H4 (cell line): ENCODE data around the gene TRRAP. TPM values are rescaled to one million over a fixed set of nuclear protein-coding genes. Genes with fewer than 3 reads are reported as not detected.
A peak's percentile ranks its signal among the peaks of the same experiment; 100 is the strongest.
"Not testable (repeated sequence)": the region's sequence is repeated elsewhere in the genome, so short reads cannot be mapped to it uniquely, and the experiment has no call there.

Source experiments
- DNase-seq: peaks from one replicate; pipeline ENCODE4 v3.0.0-alpha.2; 2015; ENCODE audit warnings: low spot score
- total RNA-seq: library from RNA; depleted of rRNA; stranded (reverse); fragments of >200 nt; shearing (Covaris generic); gene quantifications from 2 replicates; pipeline ENCODE4 v1.2.3, GENCODE V29; 2014; rRNA removed

The TRRAP gene
- total RNA-seq, result 11.1 and 11.4 TPM in 2 replicates

GRCh38 chr7:98878365-98879197 is at the start of gene TRRAP:
TSS of gene TRRAP (plus strand) at chr7:98878532. CDS start at chr7:98881151, 2,619 bp downstream.
- no peak for DNase-seq

- DNase-seq, result no peak
Measured at GRCh38 chr7:98830972-98831548, 47.3 kb upstream of the TRRAP start.

GRCh38 chr7:98831641-98832221 is 46.6 kb upstream of the TRRAP start:
- DNase-seq, result no peak

DNA sequence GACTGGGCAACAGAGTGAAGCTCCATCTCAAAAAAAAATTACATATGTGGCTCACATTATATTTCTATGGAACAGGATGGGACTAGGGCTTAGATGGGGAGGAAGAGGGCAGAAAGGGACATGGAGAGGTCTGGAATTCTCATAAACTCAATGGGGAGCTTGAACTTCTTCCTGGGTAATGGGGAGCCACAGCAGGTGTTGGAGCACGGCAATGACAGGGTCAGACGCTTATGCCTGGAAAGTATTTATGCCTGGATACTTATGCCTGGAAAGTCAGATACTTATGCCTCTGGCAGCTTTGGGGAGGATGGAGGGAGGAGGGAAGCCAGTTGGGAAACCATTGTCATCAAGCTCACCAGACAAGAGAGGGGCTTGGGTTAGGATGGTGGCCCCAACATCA is 45.3 kb upstream of the TRRAP start:
- no peak for DNase-seq

- DNase-seq, result no peak
Measured at GRCh38 chr7:98834949-98835348, 43.4 kb upstream of the TRRAP start.

DNA sequence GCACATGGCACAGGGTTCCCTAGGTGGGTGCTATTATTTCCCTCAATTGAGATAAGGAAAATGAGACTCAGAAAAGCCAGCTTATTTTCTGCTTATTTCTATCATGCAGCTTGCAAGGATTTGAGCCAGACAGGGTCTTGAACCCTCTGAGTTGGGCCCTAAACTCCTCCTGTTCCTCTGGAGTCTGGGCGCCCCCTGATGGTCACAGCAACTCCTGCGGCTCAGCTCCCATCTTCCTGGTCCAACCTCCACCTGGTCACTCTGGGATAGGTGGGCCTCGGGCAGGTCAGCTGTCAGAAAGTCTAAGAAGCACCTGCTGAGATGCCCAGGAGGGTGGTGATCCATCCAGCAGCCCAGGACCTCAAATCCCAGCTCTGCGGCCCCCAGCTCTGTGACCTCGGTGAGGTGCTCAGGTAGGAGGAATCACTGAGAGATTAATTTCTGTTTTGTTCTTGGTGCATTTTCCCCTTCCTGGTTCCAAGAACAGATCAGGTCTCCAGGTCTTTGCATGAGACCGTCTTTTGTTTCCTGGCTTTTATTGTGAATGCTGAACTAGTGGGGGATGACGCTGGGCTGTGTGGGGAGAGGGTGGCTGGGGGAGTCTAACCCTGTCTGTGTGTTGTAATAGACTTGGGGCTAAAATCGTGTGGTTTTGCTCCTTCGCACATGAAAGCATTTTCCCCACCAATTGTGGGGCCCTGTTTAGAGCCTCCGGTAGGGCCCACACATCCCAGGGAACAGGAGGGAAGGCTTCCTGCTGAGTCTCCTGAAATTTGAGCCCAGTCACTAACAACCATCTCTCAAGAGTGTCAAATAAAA is 41.3 kb upstream of the TRRAP start:
- DNase-seq, result peak; percentile 59

GRCh38 chr7:98837630-98837972 is 40.7 kb upstream of the TRRAP start:
- DNase-seq, result no peak

GRCh38 chr7:98840096-98840495 is 38.2 kb upstream of the TRRAP start:
- no peak for DNase-seq

DNA sequence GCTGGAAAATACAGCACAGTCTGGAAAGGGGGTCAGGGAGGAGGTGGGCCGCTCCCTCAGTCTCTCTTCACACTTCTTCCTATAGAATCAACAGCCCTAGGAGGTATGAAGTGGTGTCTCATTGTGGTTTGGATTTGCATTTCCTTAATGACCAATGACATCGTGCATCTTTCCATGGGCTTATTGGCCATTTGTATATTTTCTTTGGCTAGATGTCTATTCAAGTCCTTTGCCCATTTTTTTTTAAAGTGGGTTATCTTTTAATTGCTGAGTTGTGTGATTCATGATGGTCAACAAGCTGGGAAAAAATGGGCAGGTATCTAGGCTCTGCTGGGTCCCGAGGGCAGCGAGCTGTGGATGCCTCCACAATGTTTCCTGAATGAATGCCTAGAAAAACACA is 37.6 kb upstream of the TRRAP start:
- DNase-seq, result no peak

DNA sequence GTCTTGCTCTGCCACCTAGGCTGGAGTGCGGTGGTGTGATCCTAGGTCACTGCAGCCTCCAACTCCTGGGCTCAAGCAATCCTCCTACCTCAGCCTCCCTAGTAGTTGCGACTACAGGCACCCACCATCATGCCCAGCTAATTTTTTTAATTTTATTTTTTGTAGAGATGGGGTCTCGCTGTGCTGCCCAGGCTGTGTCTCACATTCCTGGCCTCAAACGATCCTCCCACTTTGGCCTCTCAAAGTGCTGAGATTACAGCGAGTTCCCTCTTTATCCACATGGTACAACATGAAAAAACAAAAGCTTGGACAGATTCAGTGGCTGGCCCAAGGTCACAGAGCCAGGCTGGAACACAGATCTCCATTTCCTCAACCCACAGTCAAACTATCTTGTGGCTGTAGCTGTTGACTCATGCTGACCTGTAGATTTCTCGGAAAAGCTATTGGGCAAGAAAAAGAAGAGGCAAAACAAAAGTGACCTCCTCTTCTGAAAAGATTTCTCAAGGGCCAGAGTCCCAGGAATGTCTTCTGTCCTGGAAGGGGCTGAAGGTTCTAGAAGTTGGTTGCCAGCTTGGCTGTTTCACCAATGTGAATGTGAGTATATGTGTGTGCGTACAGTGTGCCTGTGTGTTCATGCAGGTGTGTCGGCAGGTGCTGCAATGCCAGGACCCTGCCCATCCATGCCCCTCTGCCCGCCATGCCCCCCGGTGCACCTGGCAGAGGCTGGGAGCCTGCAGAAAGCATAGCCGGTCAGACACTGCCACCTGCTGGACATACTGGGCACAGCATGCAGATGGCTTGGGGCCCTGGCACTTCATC is 36.9 kb upstream of the TRRAP start:
- peak; percentile 39 for DNase-seq

GRCh38 chr7:98842552-98842951 is 35.8 kb upstream of the TRRAP start:
- not testable (repeated sequence) for DNase-seq

DNA sequence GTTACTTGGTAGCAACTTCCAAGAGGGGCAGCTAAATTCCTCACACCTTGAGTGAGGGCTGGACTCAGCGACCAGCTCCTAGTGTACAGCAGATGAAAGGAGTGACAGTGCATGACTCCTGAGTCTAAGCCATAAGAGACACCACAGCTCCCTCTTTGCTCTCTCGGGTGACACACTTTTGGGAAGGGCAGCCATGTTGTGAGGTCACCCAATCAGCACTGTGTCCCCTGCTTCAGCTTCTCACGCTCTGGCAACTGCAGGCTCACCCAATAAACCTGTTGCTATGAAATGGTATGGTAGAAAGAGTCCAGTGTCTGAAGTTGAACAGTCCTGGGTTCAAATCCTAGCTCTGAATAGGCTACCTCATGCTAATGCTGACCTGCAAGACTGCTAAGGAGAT is 29.4 kb upstream of the TRRAP start:
- DNase-seq, result no peak

GRCh38 chr7:98852826-98853225 is 25.5 kb upstream of the TRRAP start:
- DNase-seq, result no peak

DNA sequence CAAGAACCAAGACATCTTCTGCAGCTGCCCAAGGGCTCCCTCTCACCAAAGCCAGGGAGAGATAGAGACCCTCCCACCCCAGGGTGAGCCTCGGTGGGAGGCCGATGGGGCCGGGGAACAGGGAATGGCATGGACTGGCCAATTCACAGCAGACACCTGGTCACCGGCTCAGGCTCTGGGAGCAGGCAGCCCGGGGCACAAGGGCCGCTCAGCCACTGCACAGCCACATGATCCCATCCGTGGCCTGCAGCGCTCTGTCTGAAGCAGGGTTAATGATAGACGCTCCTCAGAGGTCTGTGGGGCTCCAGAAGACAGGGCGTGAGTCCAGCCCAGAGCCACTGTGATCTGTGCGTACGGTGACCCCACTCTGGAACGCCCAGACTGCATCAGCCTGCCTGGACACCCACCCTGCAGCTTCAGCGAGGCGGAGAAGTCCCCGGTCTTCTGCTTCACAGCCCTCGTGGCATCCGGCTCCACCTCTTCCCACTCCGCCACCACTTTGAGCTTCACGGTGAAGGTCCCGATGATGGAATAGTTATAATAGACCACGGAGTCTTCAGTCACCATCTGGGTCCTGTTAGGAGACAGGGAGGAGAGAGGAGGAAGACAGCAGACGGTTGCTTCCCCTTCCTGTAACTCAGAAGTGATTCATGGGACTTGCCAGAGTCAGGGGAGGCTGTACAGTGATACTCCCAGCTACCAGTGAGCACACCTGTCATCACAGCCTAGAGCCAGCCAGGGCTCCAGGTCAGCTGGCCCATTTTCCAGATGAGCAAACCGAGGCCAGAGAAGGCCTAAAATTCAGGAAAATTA is 22.5 kb upstream of the TRRAP start:
- no peak for DNase-seq

- no peak for DNase-seq
Measured at GRCh38 chr7:98860071-98860470, 18.3 kb upstream of the TRRAP start.

GRCh38 chr7:98862203-98862602 is 16.1 kb upstream of the TRRAP start:
- no peak for DNase-seq

DNA sequence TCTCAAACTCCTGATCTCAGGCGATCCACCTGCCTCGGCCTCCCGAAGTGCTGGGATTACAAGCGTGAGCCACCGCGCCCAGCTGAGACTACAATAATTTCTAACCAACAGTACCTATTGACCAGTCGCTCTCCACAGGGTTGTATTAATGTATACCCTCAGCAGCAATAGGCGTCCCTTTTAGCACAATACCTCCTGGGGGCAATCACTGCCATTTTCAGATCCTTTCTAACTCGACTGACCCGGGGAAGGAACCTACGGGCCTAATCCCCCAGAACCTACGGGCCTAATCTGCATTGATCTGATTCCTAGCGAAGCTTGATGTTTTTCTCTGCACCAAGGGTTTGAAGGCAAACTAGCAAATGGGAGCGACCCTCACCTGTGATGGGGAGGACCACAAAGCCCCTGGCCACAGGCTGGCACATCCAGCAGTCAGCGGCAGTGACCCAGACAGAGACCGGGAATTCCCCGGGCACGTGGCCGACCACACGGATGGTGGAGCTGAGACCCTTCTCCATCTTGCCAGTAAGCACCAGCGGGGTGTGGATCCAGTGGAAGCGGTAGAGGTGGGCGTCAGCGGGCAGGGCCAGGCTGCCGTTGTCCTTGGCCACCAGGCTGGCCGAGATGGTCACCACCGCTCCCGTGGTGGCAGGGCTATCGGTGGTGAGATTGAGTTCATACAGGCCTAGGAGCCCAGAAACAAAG is 15.5 kb upstream of the TRRAP start:
- DNase-seq, result no peak

GRCh38 chr7:98863601-98864000 is 14.7 kb upstream of the TRRAP start:
- no peak for DNase-seq

DNA sequence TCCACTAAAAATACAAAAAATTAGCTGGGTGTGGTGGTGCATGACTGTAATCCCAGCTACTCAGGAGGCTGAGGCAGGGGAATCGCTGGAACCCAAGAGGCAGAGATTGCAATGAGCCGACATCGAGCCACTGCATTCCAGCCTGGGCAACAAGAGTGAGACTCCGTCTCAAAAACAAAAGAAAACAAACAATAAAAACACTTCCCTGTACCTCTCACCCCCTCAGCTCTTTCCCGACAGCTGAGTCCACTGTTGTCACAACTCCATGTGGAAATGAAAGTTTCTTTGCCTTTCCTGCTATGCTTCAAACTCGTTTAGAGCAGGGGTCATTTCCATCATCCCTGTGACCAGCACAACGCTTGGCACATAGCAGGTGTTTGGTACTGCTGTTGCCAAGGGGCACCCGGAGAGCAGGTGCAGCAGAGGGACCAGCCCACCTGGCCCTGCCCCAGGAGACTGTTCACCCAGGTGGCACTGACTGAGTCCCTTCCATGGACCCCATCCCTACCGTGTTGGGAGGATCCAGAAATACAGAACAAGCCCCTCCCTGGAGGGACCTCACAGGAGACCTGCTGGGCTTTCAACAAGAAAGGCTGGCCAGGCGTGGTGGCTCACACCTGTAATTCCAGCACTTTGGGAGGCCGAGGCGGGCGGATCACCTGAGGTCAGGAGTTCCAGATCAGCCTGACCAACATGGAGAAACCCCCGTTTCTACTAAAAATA is 13.4 kb upstream of the TRRAP start:
- DNase-seq, result no peak
